Keratinocyte (primary cell): ENCODE measurements around the gene SOD1. TPM values are rescaled to one million over a fixed set of nuclear protein-coding genes. Genes with fewer than 3 reads are reported as not detected.

Experiments
- DNase-seq: peaks from one replicate; pipeline ENCODE4 v3.0.0-alpha.2; 2011; ENCODE audit warnings: low read depth, missing footprints, low spot score
- FAIRE-seq: peaks from 2 replicates; lab custom pipeline; 2011; peaks lifted over from hg19 to GRCh38; lab: Jason Lieb, UNC
- H2AFZ ChIP-seq: 2 replicates; pipeline ENCODE4 v1.6.0; 2012; ENCODE audit warnings: low read length, control low read depth, inconsistent platforms; ENCODE audit not compliant: control insufficient read depth
- H3K27ac ChIP-seq: 2 replicates; pipeline ENCODE4 v1.5.1; 2011; ENCODE audit warnings: low read length; ENCODE audit not compliant: control insufficient read depth, insufficient read depth
- H3K27me3 ChIP-seq: 3 replicates; pipeline ENCODE4 v1.6.0; 2011; ENCODE audit warnings: low read length; ENCODE audit not compliant: control insufficient read depth, insufficient read depth; ENCODE audit errors: extremely low read depth
- H3K36me3 ChIP-seq, 2 experiments: 2 replicates in 1 of 2; 3 replicates in 1 of 2; pipeline ENCODE4 v1.5.1; 2011; ENCODE audit warnings: low read length in 2 of 2, mild to moderate bottlenecking in 1 of 2; ENCODE audit not compliant: control insufficient read depth in 2 of 2, insufficient read depth in 2 of 2; ENCODE audit errors: extremely low read depth in 1 of 2
- H3K4me1 ChIP-seq: 3 replicates; pipeline ENCODE4 v1.5.1; 2011; ENCODE audit warnings: low read length; ENCODE audit not compliant: control insufficient read depth, insufficient read depth; ENCODE audit errors: extremely low read depth
- H3K4me2 ChIP-seq: 3 replicates; pipeline ENCODE4 v1.6.0; 2011; ENCODE audit warnings: low read depth, low read length; ENCODE audit not compliant: control insufficient read depth, insufficient read depth; ENCODE audit errors: extremely low read depth
- H3K4me3 ChIP-seq, 3 experiments: fragments of 200-600 bp in 1 of 3; sonication (generic) in 1 of 3; 2 replicates in 2 of 3; 3 replicates in 1 of 3; pipeline ENCODE4 v1.5.1; 2011 to 2016; ENCODE audit warnings: low read length in 3 of 3, mild to moderate bottlenecking in 3 of 3, control low read depth in 2 of 3, inconsistent platforms in 1 of 3, low read depth in 1 of 3, mixed read lengths in 1 of 3, mixed run types in 1 of 3, moderate library complexity in 1 of 3; ENCODE audit not compliant: control insufficient read depth in 2 of 3, insufficient read depth in 2 of 3; ENCODE audit errors: extremely low read depth in 1 of 3
- H3K79me2 ChIP-seq: 2 replicates; pipeline ENCODE4 v1.6.0; 2012; ENCODE audit warnings: low read length; ENCODE audit not compliant: control insufficient read depth, insufficient read depth
- H3K9ac ChIP-seq: 3 replicates; pipeline ENCODE4 v1.6.0; 2011; ENCODE audit warnings: low read length; ENCODE audit not compliant: control insufficient read depth, insufficient read depth; ENCODE audit errors: extremely low read depth
- H3K9me1 ChIP-seq: 3 replicates; pipeline ENCODE4 v1.6.0; 2011; ENCODE audit warnings: low read length; ENCODE audit not compliant: control insufficient read depth, insufficient read depth; ENCODE audit errors: extremely low read depth
- H3K9me3 ChIP-seq: 2 replicates; pipeline ENCODE4 v1.5.1; 2012; ENCODE audit warnings: low read depth, low read length; ENCODE audit not compliant: control insufficient read depth
- H4K20me1 ChIP-seq: 3 replicates; pipeline ENCODE4 v1.6.0; 2011; ENCODE audit warnings: low read length; ENCODE audit not compliant: control insufficient read depth, insufficient read depth; ENCODE audit errors: extremely low read depth
- EZH2 ChIP-seq: IDR thresholded peaks from one replicate; pipeline ENCODE4 v1.6.1; 2012; ENCODE audit warnings: inconsistent platforms, mild to moderate bottlenecking, low read length, moderate library complexity
- dilution Hi-C: fragments of 300-500 bp; cut with MboI; formaldehyde crosslinking; loops from one replicate; pipeline ENCODE4 v1.7.0; 2020; ENCODE audit warnings: low sequenced_read_pairs; ENCODE audit not compliant: extremely low pct_ligation_motif_present
- polyA plus RNA-seq, 5 experiments: library from polyadenylated mRNA; depleted of rRNA in 3 of 5; stranded (reverse) in 3 of 5; stranded (forward) in 1 of 5; unstranded in 1 of 5; fragments of >200 nt; gene quantifications; 1 replicate in 1 of 5; 2 replicates in 3 of 5; 3 replicates in 1 of 5; pipeline versions ENCODE4 v1.2.1 to v1.2.3, GENCODE V29; 2011 to 2012; ENCODE audit warnings: missing spikeins in 2 of 5, low read depth in 1 of 5, low replicate concordance in 1 of 5
- TF ChIP-seq, protein P1 (sequence below), 3 experiments: IDR thresholded peaks in 1 of 3; conservative IDR thresholded peaks in 1 of 3; optimal IDR thresholded peaks in 1 of 3; 2 replicates in 2 of 3; 3 replicates in 1 of 3; pipeline versions ENCODE3 to v1.5.1; 2011; ENCODE audit warnings: low read length in 3 of 3, mild to moderate bottlenecking in 3 of 3, moderate library complexity in 2 of 3, control low read depth in 1 of 3, inconsistent platforms in 1 of 3; ENCODE audit not compliant: insufficient read depth in 2 of 3; ENCODE audit errors: extremely low read depth in 1 of 3

Gene SOD1
- polyA plus RNA-seq, 1 donor (not counting 4 experiments of a cell fraction or from before 2014, with no cell fraction given), result 426 TPM

DNA sequence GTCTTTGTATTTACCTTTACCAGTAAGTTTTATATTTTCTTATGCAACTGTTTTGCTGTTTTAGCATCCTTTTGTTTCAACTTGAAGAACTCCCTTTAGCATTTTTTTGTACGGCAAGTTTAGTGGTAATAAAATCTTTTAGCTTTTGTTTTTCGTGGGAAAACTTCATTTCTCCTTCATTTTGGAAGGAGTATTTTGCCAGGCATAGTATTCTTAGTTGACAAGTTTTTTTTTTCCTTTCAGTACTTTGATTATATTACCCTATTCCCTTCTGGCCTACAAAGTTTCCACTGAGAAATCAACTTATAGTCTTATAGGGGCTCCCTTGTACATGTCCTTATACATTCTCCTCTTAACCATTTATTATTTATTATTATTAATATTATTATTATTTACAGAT, 22.6 kb upstream of the SOD1 start:
- no peaks in the 10 kb centered on the region for H3K9me3 ChIP-seq
- FAIRE-seq (no peak), DNase-seq (no peak)
- TF ChIP-seq, protein P1, sequence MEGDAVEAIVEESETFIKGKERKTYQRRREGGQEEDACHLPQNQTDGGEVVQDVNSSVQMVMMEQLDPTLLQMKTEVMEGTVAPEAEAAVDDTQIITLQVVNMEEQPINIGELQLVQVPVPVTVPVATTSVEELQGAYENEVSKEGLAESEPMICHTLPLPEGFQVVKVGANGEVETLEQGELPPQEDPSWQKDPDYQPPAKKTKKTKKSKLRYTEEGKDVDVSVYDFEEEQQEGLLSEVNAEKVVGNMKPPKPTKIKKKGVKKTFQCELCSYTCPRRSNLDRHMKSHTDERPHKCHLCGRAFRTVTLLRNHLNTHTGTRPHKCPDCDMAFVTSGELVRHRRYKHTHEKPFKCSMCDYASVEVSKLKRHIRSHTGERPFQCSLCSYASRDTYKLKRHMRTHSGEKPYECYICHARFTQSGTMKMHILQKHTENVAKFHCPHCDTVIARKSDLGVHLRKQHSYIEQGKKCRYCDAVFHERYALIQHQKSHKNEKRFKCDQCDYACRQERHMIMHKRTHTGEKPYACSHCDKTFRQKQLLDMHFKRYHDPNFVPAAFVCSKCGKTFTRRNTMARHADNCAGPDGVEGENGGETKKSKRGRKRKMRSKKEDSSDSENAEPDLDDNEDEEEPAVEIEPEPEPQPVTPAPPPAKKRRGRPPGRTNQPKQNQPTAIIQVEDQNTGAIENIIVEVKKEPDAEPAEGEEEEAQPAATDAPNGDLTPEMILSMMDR (optimal IDR thresholded peaks at IDR 0.05 in 1 of 3, IDR thresholded peaks at IDR 0.05 in 1 of 3, conservative IDR thresholded peaks at IDR 0.05 in 1 of 3; ENCODE audit: extremely low read depth in 1 of 3, insufficient read depth in 2 of 3, low read length in 3 of 3), result no peak
- TF ChIP-seq EZH2, result no peak
- no peaks in the 10 kb centered on the region for H4K20me1 ChIP-seq
- dilution Hi-C loops, result no loop called here
- H3K4me1 ChIP-seq, result peaks cover 12% of the 10 kb centered on the region
- no peaks in the 10 kb centered on the region for H3K9me1 ChIP-seq
- no peaks in the 10 kb centered on the region for H3K27me3 ChIP-seq
- H2AFZ ChIP-seq, result no peak overlapping the region
- no peak overlapping the region for H3K27ac ChIP-seq
- H3K79me2 ChIP-seq, result no peaks in the 10 kb centered on the region
- H3K4me3 ChIP-seq, result no peak overlapping the region
- no peak overlapping the region for H3K9ac ChIP-seq
- no peaks in the 10 kb centered on the region for H3K36me3 ChIP-seq
- H3K4me2 ChIP-seq, result no peak overlapping the region

DNA sequence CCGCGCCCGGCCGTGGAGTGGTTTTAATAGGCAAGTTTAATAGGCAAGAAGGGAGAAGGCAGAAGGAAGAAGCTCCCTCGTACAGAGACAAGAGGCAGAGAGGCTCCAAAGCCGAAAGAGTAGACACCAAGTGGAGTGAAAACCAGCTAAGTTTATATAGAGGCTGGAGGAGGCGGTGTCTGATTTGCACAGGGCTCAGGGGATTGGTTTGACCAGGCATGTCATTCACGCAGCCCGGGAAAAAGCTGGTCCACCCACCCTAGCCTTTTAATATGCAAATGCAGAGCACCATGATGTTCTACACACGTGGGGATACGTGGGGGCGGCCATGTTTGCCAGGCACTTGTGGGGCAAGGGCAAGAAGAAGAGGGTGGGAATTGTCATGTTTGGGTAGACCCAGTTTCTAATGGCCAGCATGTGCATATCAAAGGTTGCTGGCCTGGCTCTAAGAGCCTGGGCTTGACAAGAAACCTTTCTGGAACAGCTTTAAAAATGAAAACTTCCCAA, 18.0 kb upstream of the SOD1 start:
- H3K27me3 ChIP-seq, result no peaks in the 10 kb centered on the region
- no peak overlapping the region for H3K4me3 ChIP-seq
- H3K4me1 ChIP-seq, result no peaks in the 10 kb centered on the region
- dilution Hi-C loops, result no loop called here
- no peaks in the 10 kb centered on the region for H3K36me3 ChIP-seq
- H3K9ac ChIP-seq, result no peak overlapping the region
- TF ChIP-seq EZH2, result no peak
- TF ChIP-seq, protein P1 (optimal IDR thresholded peaks at IDR 0.05 in 1 of 3, IDR thresholded peaks at IDR 0.05 in 1 of 3, conservative IDR thresholded peaks at IDR 0.05 in 1 of 3; ENCODE audit: extremely low read depth in 1 of 3, insufficient read depth in 2 of 3, low read length in 3 of 3), result no peak
- no peak overlapping the region for H2AFZ ChIP-seq
- no peaks in the 10 kb centered on the region for H3K9me1 ChIP-seq
- H3K4me2 ChIP-seq, result no peak overlapping the region
- no peaks in the 10 kb centered on the region for H3K9me3 ChIP-seq
- FAIRE-seq, result no peak
- H3K27ac ChIP-seq, result no peak overlapping the region
- no peak for DNase-seq
- H4K20me1 ChIP-seq, result no peaks in the 10 kb centered on the region
- H3K79me2 ChIP-seq, result no peaks in the 10 kb centered on the region
